Tibial nerve (tissue), 4 donors: Measurements from ENCODE around the gene PSG4.

Experiments used
- EP300 ChIP-seq, 2 donors: sonication (generic); formaldehyde crosslinking; IDR thresholded peaks; one replicate each; pipeline ENCODE4 v1.6.1; 2017; ENCODE audit warnings: antibody characterized with exemption in 2 of 2, mild to moderate bottlenecking in 1 of 2
- TF ChIP-seq, protein P1 (sequence below), 5 experiments: fragments of 200-600 bp in 3 of 5; fragments of 450-650 bp in 2 of 5; sonication (generic) in 3 of 5; IDR thresholded peaks; one replicate each; pipeline ENCODE4 v1.5.1; 2016 to 2019; ENCODE audit warnings: antibody characterized with exemption in 5 of 5, mild to moderate bottlenecking in 3 of 5, moderate library complexity in 2 of 5

DNA sequence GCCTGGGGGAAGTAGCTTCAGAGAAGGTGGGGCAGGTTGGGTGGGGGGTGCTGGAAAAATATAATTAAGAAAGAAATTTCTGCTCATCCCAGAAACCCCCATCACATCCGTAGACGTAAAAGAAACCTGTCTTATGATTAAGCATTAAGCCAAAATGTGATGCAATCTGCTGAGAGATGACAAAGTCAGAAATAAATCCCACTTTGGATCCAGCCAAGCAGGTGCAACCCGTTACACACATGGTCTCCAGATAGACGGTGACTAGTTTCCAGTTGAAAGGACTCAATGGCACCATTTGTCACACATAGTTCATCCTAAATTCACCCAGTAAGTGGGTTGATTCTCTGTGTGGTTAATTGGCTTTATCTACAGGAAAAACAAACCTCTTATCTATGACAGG is 53.2 kb downstream of the PSG4 start:
- TF ChIP-seq, protein P1, sequence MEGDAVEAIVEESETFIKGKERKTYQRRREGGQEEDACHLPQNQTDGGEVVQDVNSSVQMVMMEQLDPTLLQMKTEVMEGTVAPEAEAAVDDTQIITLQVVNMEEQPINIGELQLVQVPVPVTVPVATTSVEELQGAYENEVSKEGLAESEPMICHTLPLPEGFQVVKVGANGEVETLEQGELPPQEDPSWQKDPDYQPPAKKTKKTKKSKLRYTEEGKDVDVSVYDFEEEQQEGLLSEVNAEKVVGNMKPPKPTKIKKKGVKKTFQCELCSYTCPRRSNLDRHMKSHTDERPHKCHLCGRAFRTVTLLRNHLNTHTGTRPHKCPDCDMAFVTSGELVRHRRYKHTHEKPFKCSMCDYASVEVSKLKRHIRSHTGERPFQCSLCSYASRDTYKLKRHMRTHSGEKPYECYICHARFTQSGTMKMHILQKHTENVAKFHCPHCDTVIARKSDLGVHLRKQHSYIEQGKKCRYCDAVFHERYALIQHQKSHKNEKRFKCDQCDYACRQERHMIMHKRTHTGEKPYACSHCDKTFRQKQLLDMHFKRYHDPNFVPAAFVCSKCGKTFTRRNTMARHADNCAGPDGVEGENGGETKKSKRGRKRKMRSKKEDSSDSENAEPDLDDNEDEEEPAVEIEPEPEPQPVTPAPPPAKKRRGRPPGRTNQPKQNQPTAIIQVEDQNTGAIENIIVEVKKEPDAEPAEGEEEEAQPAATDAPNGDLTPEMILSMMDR (IDR thresholded peaks at IDR 0.05): no peak
- no peak for TF ChIP-seq EP300 (IDR thresholded peaks at IDR 0.05)
